ENCODE results near the gene NR6A1.

DNA sequence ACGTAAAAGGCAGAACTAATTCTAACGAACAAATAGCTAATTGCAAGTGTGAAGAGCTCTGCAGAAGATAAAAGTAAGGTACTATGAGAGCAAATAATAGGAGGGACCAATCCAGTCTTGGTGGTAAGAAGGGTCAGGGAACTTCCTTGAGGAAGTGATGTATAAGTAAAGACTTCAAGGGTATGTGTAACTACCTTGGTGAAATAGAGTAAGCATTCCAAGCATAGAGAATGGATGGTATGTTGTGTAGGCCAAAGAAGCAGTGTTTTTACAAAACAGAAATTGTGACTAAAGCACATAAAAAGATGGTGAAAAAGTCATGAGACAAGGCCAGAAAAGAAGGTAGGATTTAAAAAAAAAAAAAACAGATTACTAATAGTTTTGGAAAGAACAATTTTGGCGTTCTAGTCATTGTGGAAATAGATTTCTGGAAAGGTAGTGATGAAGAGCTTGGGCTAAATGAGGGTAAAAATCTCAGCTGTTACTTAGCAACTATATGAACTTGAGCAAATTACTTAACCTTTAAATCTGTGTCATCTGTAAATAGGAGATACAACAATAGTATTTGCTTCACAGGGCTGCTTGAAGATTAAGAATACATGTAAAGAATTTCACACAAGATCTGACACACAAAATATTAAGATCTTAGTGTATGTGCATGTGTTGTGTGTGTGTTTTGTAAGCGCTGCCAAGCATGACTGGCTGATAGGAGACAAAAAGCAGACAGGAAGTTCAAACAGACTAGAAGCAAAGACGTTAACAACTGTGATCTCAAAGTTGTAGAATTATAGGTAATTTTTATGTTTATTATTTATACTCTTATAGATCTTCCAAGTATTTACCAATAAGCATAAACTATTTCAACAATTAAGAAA, 73.5 kb downstream of the NR6A1 start:
- TF ChIP-seq, protein P1, sequence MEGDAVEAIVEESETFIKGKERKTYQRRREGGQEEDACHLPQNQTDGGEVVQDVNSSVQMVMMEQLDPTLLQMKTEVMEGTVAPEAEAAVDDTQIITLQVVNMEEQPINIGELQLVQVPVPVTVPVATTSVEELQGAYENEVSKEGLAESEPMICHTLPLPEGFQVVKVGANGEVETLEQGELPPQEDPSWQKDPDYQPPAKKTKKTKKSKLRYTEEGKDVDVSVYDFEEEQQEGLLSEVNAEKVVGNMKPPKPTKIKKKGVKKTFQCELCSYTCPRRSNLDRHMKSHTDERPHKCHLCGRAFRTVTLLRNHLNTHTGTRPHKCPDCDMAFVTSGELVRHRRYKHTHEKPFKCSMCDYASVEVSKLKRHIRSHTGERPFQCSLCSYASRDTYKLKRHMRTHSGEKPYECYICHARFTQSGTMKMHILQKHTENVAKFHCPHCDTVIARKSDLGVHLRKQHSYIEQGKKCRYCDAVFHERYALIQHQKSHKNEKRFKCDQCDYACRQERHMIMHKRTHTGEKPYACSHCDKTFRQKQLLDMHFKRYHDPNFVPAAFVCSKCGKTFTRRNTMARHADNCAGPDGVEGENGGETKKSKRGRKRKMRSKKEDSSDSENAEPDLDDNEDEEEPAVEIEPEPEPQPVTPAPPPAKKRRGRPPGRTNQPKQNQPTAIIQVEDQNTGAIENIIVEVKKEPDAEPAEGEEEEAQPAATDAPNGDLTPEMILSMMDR (conservative IDR thresholded peaks at IDR 0.05; ENCODE audit: low read length) = no peak
- TF ChIP-seq EZH2phosphoT487 (IDR thresholded peaks at IDR 0.05; ENCODE audit: borderline replicate concordance, low read depth, low read length) = no peak
